ENCODE measurements around the gene AGBL1. TPM values are rescaled to one million over a fixed set of nuclear protein-coding genes. Genes with fewer than 3 reads are reported as not detected.

AGBL1 gene
- total and polyA plus RNA-seq, 11 donors: under 0.01 to 0.08 (median 0.02) TPM; not detected in 8

- intact Hi-C loops (cut with DNase I): no loop called here
- ATAC-seq (no peak), DNase-seq (no peak)
- H3K4me1 ChIP-seq: no peaks in the 10 kb centered on the region
- no peaks in the 10 kb centered on the region for H3K9me3 ChIP-seq
- H3K4me3 ChIP-seq: no peak overlapping the region
- H3K36me3 ChIP-seq: no peaks in the 10 kb centered on the region
- TF ChIP-seq CTCF (IDR thresholded peaks at IDR 0.05): no peak
- TF ChIP-seq POLR2A (IDR thresholded peaks at IDR 0.05): no peak
- 29 to 65% (median 60%) methylated on average over 1 of the region's 1 CpG for WGBS, 4 donors
- no peak overlapping the region for H3K27ac ChIP-seq
- H3K27me3 ChIP-seq: no peaks in the 10 kb centered on the region
Measured at GRCh38 chr15:86295511-86295910, 215.8 kb downstream of the AGBL1 start.

GRCh38 chr15:86296769-86297168, 217.1 kb downstream of the AGBL1 start:
- 75 to 83% (median 77%) methylated on average over 2 of the region's 2 CpGs for WGBS, 4 donors

GRCh38 chr15:86300390-86301125, 220.9 kb downstream of the AGBL1 start:
- WGBS, 4 donors: 50 to 62% (median 58%) methylated on average over 4 of the region's 4 CpGs
- no peaks in the 10 kb centered on the region for H3K27me3 ChIP-seq
- H3K27ac ChIP-seq: no peak overlapping the region
- no peak for ATAC-seq
- no peak for DNase-seq
- H3K4me1 ChIP-seq: no peaks in the 10 kb centered on the region
- intact Hi-C loops (cut with DNase I): no loop called here
- H3K4me3 ChIP-seq: no peak overlapping the region
- no peaks in the 10 kb centered on the region for H3K36me3 ChIP-seq
- no peaks in the 10 kb centered on the region for H3K9me3 ChIP-seq
- no peak for TF ChIP-seq CTCF (IDR thresholded peaks at IDR 0.05)
- TF ChIP-seq POLR2A (IDR thresholded peaks at IDR 0.05): no peak

More at GRCh38 chr15:86296769-86297168, 217.1 kb downstream of the AGBL1 start:
- H3K4me3 ChIP-seq: no peak overlapping the region
- intact Hi-C loops (cut with DNase I): no loop called here
- H3K36me3 ChIP-seq: no peaks in the 10 kb centered on the region
- no peaks in the 10 kb centered on the region for H3K9me3 ChIP-seq
- DNase-seq: no peak
- TF ChIP-seq CTCF (IDR thresholded peaks at IDR 0.05) (no peak), POLR2A (IDR thresholded peaks at IDR 0.05) (no peak)
- H3K4me1 ChIP-seq: no peaks in the 10 kb centered on the region
- ATAC-seq: no peak
- no peaks in the 10 kb centered on the region for H3K27me3 ChIP-seq
- no peak overlapping the region for H3K27ac ChIP-seq

GRCh38 chr15:86311568-86312280, 232.1 kb downstream of the AGBL1 start:
- ATAC-seq (no peak), DNase-seq (no peak)
- Histone ChIP-seq H3K27ac (no peak overlapping the region), H3K4me1 (peaks cover 0 to 7% (median 0%) of the 10 kb centered on the region in 12 donors), H3K4me3 (no peak overlapping the region), H3K27me3 (peaks cover 0 to 6% (median 0%) of the 10 kb centered on the region in 9 donors), H3K9me3 (peaks cover 0 to 16% (median 0%) of the 10 kb centered on the region in 12 donors), H3K36me3 (no peaks in the 10 kb centered on the region)
- no peak for TF ChIP-seq POLR2A (IDR thresholded peaks at IDR 0.05)
- no peak for TF ChIP-seq CTCF (IDR thresholded peaks at IDR 0.05)
- WGBS, 4 donors: 83 to 89% (median 86%) methylated on average over 9 of the region's 9 CpGs
- intact Hi-C loops (cut with DNase I): no loop called here

Measured in heart left ventricle (tissue), 16 donors.